HepG2 (cell line): ENCODE data around the gene SLC12A5. TPM values are rescaled to one million over a fixed set of nuclear protein-coding genes. Genes with fewer than 3 reads are reported as not detected.
A peak's percentile ranks its signal among the peaks of the same experiment; 100 is the strongest.

Experiments
- ATAC-seq: fragments of 200-7000 bp; cut with Tn5 transposase; 3 replicates; pipeline ENCODE4 v1.9.1; 2020; ENCODE audit warnings: mild to moderate bottlenecking, moderate library complexity
- BruUV-seq: library from RNA; stranded (reverse); fragments of 400-500 nt; replicated peaks from 2 replicates; lab custom pipeline; 2021; lab: Mats Ljungman, UMichigan
- CTCF ChIA-PET: fragments of 300-600 bp; formaldehyde crosslinking; extraction: SDS; loops from one replicate; lab custom pipeline; 2021; ENCODE audit warnings: low total read pairs, inconsistent platforms, low intra/inter-chr PET ratio; lab: Yijun Ruan, JAX
- POLR2A ChIA-PET: fragments of 350-600 bp; sonication (Branson Sonifier 250); formaldehyde crosslinking; loops from one replicate; lab custom pipeline; 2020; ENCODE audit warnings: antibody characterized with exemption, inconsistent platforms; lab: Yijun Ruan, JAX
- DNase-seq: peaks from one replicate; pipeline ENCODE4 v3.0.0-alpha.2; 2015; ENCODE audit warnings: low spot score
- FAIRE-seq: peaks from 3 replicates; lab custom pipeline; 2011; peaks lifted over from hg19 to GRCh38; lab: Jason Lieb, UNC
- H2AFZ ChIP-seq: one replicate; pipeline ENCODE4 v1.6.1; 2011; ENCODE audit warnings: low read length, inconsistent platforms
- H3K27ac ChIP-seq: fragments of 300-600 bp; 3 replicates; pipeline ENCODE4 v1.8.0; 2011; ENCODE audit warnings: mixed run types, mild to moderate bottlenecking, mixed read lengths, low read length, inconsistent platforms; ENCODE audit not compliant: insufficient read depth; ENCODE audit errors: extremely low read length
- H3K27me3 ChIP-seq, 2 experiments: fragments of 200-600 bp in 1 of 2; 2 replicates in 1 of 2; 3 replicates in 1 of 2; pipeline versions ENCODE4 v1.6.0 to v1.8.0; 2011; ENCODE audit warnings: low read length in 2 of 2, mild to moderate bottlenecking in 2 of 2, moderate library complexity in 2 of 2, inconsistent platforms in 1 of 2; ENCODE audit not compliant: insufficient read depth in 2 of 2, control insufficient read depth in 1 of 2
- H3K36me3 ChIP-seq, 2 experiments: fragments of 200-600 bp in 1 of 2; replicated peaks in 1 of 2; 2 replicates in 1 of 2; 3 replicates in 1 of 2; pipeline versions ENCODE4 v1.5.1 to v1.8.0; 2011; ENCODE audit warnings: low read length in 2 of 2, inconsistent platforms in 1 of 2; ENCODE audit not compliant: insufficient read depth in 2 of 2, control insufficient read depth in 1 of 2
- H3K4me1 ChIP-seq: 2 replicates; pipeline ENCODE4 v1.5.1; 2012; ENCODE audit warnings: low read length, inconsistent platforms; ENCODE audit not compliant: insufficient read depth
- H3K4me2 ChIP-seq: 2 replicates; pipeline ENCODE4 v1.6.0; 2011; ENCODE audit warnings: low read depth, low read length, inconsistent platforms
- H3K4me3 ChIP-seq, 3 experiments: fragments of 200-600 bp in 1 of 3; sonication (generic), shearing (Covaris generic) in 1 of 3; replicated peaks in 1 of 3; 2 replicates each; pipeline ENCODE4 v1.5.1; 2011 to 2016; ENCODE audit warnings: low read length in 3 of 3, inconsistent platforms in 2 of 3, low read depth in 2 of 3, mild to moderate bottlenecking in 2 of 3, control low read depth in 1 of 3, mixed read lengths in 1 of 3; ENCODE audit not compliant: insufficient read depth in 1 of 3
- H3K79me2 ChIP-seq: one replicate; pipeline ENCODE4 v1.6.1; 2011; ENCODE audit warnings: low read length, inconsistent platforms; ENCODE audit not compliant: insufficient read depth
- H3K9ac ChIP-seq: 2 replicates; pipeline ENCODE4 v1.6.0; 2011; ENCODE audit warnings: mild to moderate bottlenecking, low read depth, low read length, inconsistent platforms; ENCODE audit not compliant: insufficient read depth
- H3K9me3 ChIP-seq: 2 replicates; pipeline ENCODE4 v1.5.1; 2012; ENCODE audit warnings: mild to moderate bottlenecking, low read length
- H4K20me1 ChIP-seq: 2 replicates; pipeline ENCODE4 v1.6.0; 2011; ENCODE audit warnings: inconsistent platforms, mild to moderate bottlenecking, low read length, moderate library complexity; ENCODE audit not compliant: insufficient read depth
- DZIP1 ChIP-seq: sonication (generic); formaldehyde crosslinking; IDR thresholded peaks from 2 replicates; pipeline ENCODE4 v1.5.0; 2020; ENCODE audit warnings: mild to moderate bottlenecking, missing genetic modification reagents
- FOXA1 ChIP-seq, 2 experiments: fragments of 450-650 bp in 1 of 2; sonication (generic) in 1 of 2; formaldehyde crosslinking in 1 of 2; IDR thresholded peaks; 2 replicates each; pipeline versions ENCODE4 v1.4.0 to v1.6.1; 2016 to 2020; ENCODE audit warnings: missing genetic modification reagents in 1 of 2
- FOXA3 ChIP-seq: IDR thresholded peaks from 2 replicates; pipeline ENCODE4 v1.6.1; 2016; ENCODE audit warnings: missing genetic modification reagents, missing compliant biosample characterization
- HNF4G ChIP-seq, 2 experiments: sonication (generic) in 1 of 2; formaldehyde crosslinking in 1 of 2; IDR thresholded peaks; 2 replicates each; pipeline versions ENCODE4 v1.4.0 to v1.6.1; 2011 to 2020; ENCODE audit warnings: borderline replicate concordance in 2 of 2, low read depth in 2 of 2, mild to moderate bottlenecking in 2 of 2, low read length in 1 of 2, missing genetic modification reagents in 1 of 2, moderate library complexity in 1 of 2
- IKZF5 ChIP-seq: IDR thresholded peaks from 2 replicates; pipeline ENCODE4 v1.6.1; 2018; ENCODE audit warnings: missing genetic modification reagents, mild to moderate bottlenecking, missing compliant biosample characterization
- PAWR ChIP-seq: sonication (generic); formaldehyde crosslinking; IDR thresholded peaks from 2 replicates; pipeline ENCODE4 v1.4.0; 2020; ENCODE audit warnings: missing genetic modification reagents, mild to moderate bottlenecking, borderline replicate concordance
- SKIL ChIP-seq: sonication (generic); formaldehyde crosslinking; IDR thresholded peaks from 2 replicates; pipeline ENCODE4 v1.8.0; 2022; ENCODE audit warnings: missing genetic modification reagents, mild to moderate bottlenecking, moderate library complexity, borderline replicate concordance
- TEF ChIP-seq: sonication (generic); formaldehyde crosslinking; IDR thresholded peaks from 2 replicates; pipeline ENCODE4 v1.5.0; 2020; ENCODE audit warnings: missing genetic modification reagents
- ZNF652 ChIP-seq: IDR thresholded peaks from 2 replicates; pipeline ENCODE4 v1.6.1; 2016; ENCODE audit warnings: low read depth, borderline replicate concordance
- ZNF776 ChIP-seq: sonication (generic); formaldehyde crosslinking; IDR thresholded peaks from 2 replicates; pipeline ENCODE4 v1.4.0; 2020; ENCODE audit warnings: mild to moderate bottlenecking, missing genetic modification reagents
- ZSCAN31 ChIP-seq: sonication (generic); formaldehyde crosslinking; IDR thresholded peaks from 2 replicates; pipeline ENCODE4 v1.5.0; 2020; ENCODE audit warnings: low read depth, mild to moderate bottlenecking, missing genetic modification reagents
- WGBS: methylation state at CpG from one replicate; pipeline ENCODE4 v1.1.6; 2017; ENCODE audit warnings: low lambda C conversion rate; 5-methylcytosine and 5-hydroxymethylcytosine counted together
- in situ Hi-C: cut with HindIII; loops from 2 replicates; pipeline ENCODE4 v1.10.0; 2017; ENCODE audit warnings: low pct_unique_long_range_greater_than_20kb; ENCODE audit not compliant: extremely low pct_ligation_motif_present
- intact Hi-C: fragments of 100-400 bp; cut with micrococcal nuclease; formaldehyde crosslinking; loops from one replicate; pipeline ENCODE4 v1.10.0; 2022; ENCODE audit not compliant: unreplicated experiment
- polyA plus RNA-seq, 8 experiments: library from polyadenylated mRNA; depleted of rRNA in 3 of 8; stranded (reverse) in 7 of 8; unstranded in 1 of 8; fragments of >200 nt; fragmentation: Illumina TruSeq in 4 of 8; extraction: Trizol in 4 of 8; gene quantifications; 2 replicates each; pipeline versions ENCODE4 v1.2.1 to v1.2.3, GENCODE V29; 2011 to 2016; ENCODE audit warnings: low read depth in 4 of 8, missing spikeins in 1 of 8, mixed read lengths in 1 of 8; ENCODE audit not compliant: insufficient read depth in 1 of 8
- total RNA-seq, 5 experiments: library from RNA; depleted of rRNA; stranded (reverse); fragments of >200 nt; fragmentation: Illumina TruSeq; extraction: Trizol; gene quantifications; 2 replicates each; pipeline ENCODE4 v1.2.3, GENCODE V29; 2016; ENCODE audit warnings: low read depth in 1 of 5

The SLC12A5 gene
- total and polyA plus RNA-seq, 2 of the 13 experiments (the other 11 are each of a cell fraction or from before 2014, with no cell fraction given): 4.3 to 5.4 TPM

GRCh38 chr20:46018112-46018511 lies 10.9 kb upstream of the SLC12A5 start:
- Histone ChIP-seq H3K4me2 (0 out of 2 replicates have a peak overlapping the region, but pooled peaks have one; percentile 4), H4K20me1 (peaks cover 13% of the 10 kb centered on the region; the same call in 1 of the 2 replicates), H3K9ac (no peak overlapping the region), H3K4me1 (peaks cover 72% of the 10 kb centered on the region), H3K9me3 (no peaks in the 10 kb centered on the region), H2AFZ (no peak overlapping the region), H3K36me3 (no peaks in the 10 kb centered on the region), H3K27ac (no peak overlapping the region), H3K79me2 (no peaks in the 10 kb centered on the region), H3K27me3 (peaks cover under 1 to 8% of the 10 kb centered on the region in 2 experiments; a peak in 1 of 5 replicates), H3K4me3 (no peak overlapping the region)
- TF ChIP-seq ZNF776 (CRISPR knock-in tag): no peak
- TF ChIP-seq ZNF652: peak; percentile 81
- no peak for TF ChIP-seq FOXA1 (IDR thresholded peaks at IDR 0.05)
- peak; percentile 12; the same call in 1 of the 2 replicates for TF ChIP-seq FOXA1 (CRISPR knock-in tag; IDR thresholded peaks at IDR 0.05)
- peak; percentile 47; the same call in 1 of the 2 replicates for TF ChIP-seq FOXA3
- ChIA-PET POLR2A (no interaction called here), CTCF (no interaction called here)
- in situ Hi-C loops (no loop called here), intact Hi-C loops (no loop called here)
- FAIRE-seq (no peak), ATAC-seq (no peak), DNase-seq (no peak)
- BruUV-seq: no TSS peak
- 4% methylated on average over 4 of the region's 4 CpGs for WGBS

- Histone ChIP-seq H3K36me3 (no peaks in the 10 kb centered on the region), H2AFZ (no peak overlapping the region), H3K9me3 (no peaks in the 10 kb centered on the region), H3K79me2 (no peaks in the 10 kb centered on the region), H3K9ac (no peak overlapping the region), H3K27ac (no peak overlapping the region), H3K27me3 (peaks cover 0 to 3% of the 10 kb centered on the region in 2 experiments; a peak in 1 of 5 replicates), H3K4me1 (peaks cover 68% of the 10 kb centered on the region), H4K20me1 (peaks cover 13% of the 10 kb centered on the region; the same call in 1 of the 2 replicates), H3K4me3 (no peak overlapping the region), H3K4me2 (no peak overlapping the region)
- CTCF ChIA-PET: no interaction called here
- in situ Hi-C loops: no loop called here
- POLR2A ChIA-PET: no interaction called here
- FAIRE-seq: no peak
- no peak for DNase-seq
- ATAC-seq: no peak
- WGBS: 32% methylated on average over 6 of the region's 6 CpGs
- intact Hi-C loops: no loop called here
- no TSS peak for BruUV-seq
- TF ChIP-seq IKZF5 (CRISPR knock-in tag): no peak
- no peak for TF ChIP-seq DZIP1
- TF ChIP-seq SKIL: no peak
- no peak for TF ChIP-seq ZSCAN31
- TF ChIP-seq HNF4G (IDR thresholded peaks at IDR 0.05; ENCODE audit: borderline replicate concordance, low read depth, low read length): no peak
- TF ChIP-seq HNF4G (CRISPR knock-in tag; IDR thresholded peaks at IDR 0.05; ENCODE audit: borderline replicate concordance, low read depth): no peak
- no peak for TF ChIP-seq TEF (CRISPR knock-in tag)
- TF ChIP-seq PAWR (CRISPR knock-in tag): no peak
Measured at GRCh38 chr20:46018611-46019010, 10.4 kb upstream of the SLC12A5 start.
